Medulla oblongata (tissue), 1 donor: ENCODE data around the gene KHSRP.
A peak's percentile ranks its signal among the peaks of the same experiment; 100 is the strongest.

Source experiments
- DNase-seq: peaks from one replicate; pipeline ENCODE4 v3.0.0-alpha.2; 2015; ENCODE audit errors: extremely low spot score

The KHSRP gene

DNA sequence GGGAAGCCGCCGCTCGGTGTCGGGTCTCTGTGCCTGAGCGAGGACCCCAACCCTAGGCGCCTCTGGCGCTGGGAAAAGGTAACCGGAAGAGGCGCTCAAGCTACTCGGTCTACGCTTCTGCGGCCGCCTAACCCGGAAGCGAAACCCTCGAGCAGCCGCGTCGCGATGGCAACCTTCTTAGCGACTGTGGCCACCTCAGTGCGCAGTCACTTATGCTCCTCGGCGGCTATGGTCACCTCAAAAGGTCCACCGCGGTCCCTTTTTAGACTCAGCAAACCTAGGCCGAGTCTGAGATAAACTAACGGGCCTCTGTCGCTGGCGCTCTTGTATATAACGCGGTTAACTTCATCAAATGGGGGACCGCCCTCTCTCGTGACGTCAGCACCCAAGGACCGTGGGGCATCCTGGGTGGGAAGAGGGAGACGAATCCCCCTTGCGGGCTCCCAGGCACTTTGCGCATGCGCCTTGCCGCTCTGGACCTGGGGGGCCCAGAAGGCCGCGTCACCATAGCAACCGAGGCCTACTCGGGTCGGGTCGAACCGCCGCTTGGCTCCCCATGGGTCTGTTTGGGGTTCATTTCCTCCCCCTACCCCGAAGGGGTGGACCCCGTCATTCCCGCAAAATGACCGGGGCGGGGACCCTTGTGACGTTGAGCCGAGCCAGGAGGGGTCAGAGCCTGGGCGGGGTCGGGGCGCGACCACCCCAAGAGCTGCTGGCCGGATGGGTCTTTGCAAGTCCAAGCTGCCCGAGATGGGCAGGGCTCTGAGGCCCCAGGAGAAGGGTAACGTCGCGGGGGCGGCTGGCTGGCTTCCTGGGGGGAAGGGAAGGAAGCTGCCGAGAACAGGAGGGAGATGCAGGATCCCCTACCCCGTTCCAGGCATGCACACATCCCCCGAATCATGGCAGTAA lies 31.3 kb downstream of the KHSRP start, which contains the start of gene GTF2F1:
Gene GTF2F1 (minus strand): TSS at position 91 of the 909 bp plus-strand sequence. CDS start 169 bp downstream, outside the sequence.
- peak; percentile 97 for DNase-seq

DNA sequence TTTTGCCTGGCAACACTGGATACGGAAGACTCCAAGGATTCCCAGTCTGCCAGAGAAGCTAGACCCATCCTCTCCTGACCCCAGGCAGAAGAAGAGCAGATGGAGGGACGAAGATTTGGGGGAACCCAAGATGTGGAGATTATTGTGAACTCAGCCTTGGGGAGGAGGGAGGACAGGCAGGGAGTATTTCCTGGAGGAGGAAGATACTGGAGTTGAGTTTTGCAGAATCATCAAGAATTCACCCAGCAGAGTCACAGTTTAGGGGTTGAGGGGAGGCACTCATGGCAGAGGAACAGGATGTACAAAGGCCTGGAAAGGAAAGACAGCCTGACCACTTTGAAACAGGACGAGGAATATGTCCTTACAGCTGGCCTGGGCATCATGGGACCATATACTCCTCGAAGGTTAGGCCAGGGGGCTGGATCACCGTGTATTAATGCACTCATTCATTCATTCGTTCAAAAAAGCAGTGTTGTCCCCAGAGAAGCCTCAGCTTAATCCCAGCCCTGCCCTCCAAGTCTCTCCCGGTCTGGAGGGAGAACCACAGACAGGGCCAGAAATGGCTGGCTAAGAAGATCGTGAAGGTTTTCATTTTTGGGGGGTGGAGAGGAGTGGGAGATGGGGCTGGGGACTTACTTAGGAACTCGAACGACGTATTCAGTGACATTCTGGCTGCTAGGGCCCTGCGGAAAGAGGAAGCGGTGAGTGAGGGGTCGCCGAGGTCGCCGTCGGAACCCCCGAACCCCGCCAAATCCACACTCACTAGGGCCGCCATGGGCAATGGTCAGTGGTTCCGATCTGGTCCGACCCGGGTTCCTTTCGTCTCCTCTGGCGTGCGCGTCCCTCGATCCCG lies 32.2 kb downstream of the KHSRP start:
- DNase-seq = no peak

- no peak for DNase-seq
Measured at GRCh38 chr19:6387372-6387771, 37.2 kb downstream of the KHSRP start.

DNA sequence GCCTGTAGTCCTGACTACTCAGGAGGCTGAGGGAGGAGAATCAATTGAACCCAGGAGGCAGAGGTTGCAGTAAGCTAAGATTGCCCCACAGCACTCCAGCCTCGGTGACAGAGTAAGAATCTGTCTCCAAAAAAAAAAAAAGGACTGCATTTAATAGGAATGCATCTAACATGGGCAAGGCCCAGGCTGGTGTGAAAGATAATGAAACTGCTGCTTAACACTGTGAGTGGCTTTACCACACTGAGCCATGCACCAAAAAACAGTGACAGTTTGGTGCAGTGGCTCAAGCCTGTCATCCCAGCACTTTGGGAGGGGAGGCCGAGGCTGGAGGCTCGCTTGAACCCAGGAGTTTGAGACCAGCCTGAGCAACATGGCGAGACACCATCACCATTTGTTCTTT lies 40.2 kb downstream of the KHSRP start:
- DNase-seq = no peak

- DNase-seq = no peak
Measured at GRCh38 chr19:6383188-6383587, 41.4 kb downstream of the KHSRP start.

GRCh38 chr19:6381030-6381750 lies 43.4 kb downstream of the KHSRP start:
- DNase-seq = no peak

GRCh38 chr19:6379744-6380143 lies 44.9 kb downstream of the KHSRP start:
- DNase-seq = no peak

DNA sequence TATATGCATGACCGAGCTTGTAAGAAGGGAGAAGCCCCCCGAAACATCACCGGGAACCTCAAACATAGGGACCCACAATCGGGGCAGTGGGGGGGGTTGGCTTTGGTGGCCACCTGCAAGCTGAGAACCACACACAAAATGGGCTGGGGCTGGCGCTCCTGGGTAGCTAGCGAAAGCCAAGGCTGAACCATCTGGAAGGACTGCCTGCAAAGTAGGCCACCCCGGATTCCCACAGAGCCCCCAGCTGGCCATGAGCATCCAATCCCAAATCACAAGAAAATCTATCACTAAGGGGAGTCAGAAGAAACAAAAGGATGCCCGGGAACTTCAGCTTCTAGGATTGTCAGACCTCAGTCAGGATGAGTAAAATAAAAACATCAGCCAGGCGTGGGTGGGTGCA lies 46.1 kb downstream of the KHSRP start:
- no peak for DNase-seq

GRCh38 chr19:6378041-6378440 lies 46.6 kb downstream of the KHSRP start:
- no peak for DNase-seq

GRCh38 chr19:6376512-6377190 lies 48.0 kb downstream of the KHSRP start:
- DNase-seq = no peak

DNA sequence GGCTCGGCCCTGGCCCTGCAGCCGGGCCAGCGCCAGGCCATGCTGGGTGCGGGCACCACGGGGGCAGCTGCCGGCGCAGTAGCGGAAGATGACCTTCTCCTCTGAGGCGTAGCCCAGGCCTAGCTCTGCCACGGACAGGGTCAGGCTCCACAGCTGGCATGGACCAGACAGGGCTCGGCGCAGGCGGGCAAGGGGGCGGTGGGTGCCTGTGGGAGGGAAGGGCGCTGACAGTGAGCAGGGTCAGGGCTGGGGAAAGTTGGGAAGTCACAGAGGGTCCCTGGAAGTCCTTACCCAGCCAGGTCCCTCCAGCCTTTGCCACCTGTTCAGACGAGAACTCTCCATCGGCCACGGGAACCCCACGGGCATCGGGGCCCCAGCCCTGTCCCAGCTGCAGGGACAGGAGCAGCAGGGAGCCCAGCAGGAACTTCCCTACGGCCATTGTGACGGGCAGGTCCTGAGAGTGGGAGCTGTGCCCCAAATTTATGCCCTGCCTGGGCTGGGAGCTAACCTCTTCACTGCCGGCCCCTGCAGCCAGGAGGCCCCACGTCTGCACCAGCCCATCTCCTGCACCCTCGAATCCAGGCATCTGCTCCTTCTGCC lies 49.1 kb downstream of the KHSRP start, which contains the start of gene PSPN:
Gene PSPN (minus strand): TSS at position 523 of the 600 bp plus-strand sequence. CDS start 84 bp downstream, at position 439.
- DNase-seq = no peak

DNA sequence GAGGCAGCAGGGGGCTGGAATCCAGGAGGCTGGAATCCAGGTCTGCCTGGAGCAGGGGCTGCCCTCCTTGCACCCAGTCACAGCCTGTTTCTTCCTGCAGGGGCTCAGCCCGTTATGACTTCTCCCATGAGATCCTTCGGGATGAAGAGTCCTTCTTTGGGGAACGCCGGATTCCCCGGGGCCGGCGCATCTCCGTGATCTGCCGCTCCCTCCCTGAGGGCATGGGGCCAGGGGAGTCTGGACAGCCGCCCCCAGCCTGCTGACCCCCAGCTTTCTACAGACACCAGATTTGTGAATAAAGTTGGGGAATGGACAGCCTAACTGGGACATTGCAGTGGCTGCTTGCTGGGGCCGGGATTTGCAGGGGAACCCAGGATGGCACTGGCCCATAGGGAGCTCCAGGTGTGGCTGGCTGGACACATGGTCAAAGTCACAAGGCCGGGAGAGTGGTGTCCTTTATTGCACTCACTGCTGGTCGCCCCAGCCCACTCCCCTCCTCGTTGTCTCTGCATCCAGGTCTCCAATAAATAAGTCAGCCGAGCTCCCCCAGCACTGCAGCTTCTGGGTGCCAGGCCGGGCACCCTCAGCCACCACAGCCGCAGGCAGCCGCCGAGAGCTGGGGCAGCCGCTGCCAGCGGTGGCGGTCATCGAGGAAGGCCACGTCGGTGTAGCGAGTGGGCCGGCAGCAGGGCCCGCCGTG lies 49.8 kb downstream of the KHSRP start:
- no peak for DNase-seq

DNA sequence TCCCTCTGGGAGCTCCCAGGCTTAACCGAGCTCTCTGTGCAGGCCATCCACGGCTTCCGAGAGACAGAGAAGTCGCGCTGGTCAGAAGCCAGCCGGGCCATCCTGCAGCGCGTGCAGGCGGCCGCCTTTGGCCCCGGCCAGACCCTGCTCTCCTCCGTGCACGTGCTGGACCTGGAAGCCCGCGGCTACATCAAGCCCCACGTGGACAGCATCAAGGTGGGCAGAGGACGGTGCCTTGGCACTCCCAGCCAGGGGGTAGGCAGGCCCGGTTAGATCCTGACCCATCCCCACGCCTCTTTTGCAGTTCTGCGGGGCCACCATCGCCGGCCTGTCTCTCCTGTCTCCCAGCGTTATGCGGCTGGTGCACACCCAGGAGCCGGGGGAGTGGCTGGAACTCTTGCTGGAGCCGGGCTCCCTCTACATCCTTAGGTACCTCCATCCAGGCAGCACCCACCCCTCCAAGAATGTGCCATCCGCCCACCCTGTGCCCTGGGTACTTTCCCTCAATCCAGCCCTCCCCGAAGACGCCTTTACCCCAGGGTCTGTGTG lies 50.4 kb downstream of the KHSRP start:
- DNase-seq = no peak

- DNase-seq = no peak
Measured at GRCh38 chr19:6373813-6374108, 50.9 kb downstream of the KHSRP start.

DNA sequence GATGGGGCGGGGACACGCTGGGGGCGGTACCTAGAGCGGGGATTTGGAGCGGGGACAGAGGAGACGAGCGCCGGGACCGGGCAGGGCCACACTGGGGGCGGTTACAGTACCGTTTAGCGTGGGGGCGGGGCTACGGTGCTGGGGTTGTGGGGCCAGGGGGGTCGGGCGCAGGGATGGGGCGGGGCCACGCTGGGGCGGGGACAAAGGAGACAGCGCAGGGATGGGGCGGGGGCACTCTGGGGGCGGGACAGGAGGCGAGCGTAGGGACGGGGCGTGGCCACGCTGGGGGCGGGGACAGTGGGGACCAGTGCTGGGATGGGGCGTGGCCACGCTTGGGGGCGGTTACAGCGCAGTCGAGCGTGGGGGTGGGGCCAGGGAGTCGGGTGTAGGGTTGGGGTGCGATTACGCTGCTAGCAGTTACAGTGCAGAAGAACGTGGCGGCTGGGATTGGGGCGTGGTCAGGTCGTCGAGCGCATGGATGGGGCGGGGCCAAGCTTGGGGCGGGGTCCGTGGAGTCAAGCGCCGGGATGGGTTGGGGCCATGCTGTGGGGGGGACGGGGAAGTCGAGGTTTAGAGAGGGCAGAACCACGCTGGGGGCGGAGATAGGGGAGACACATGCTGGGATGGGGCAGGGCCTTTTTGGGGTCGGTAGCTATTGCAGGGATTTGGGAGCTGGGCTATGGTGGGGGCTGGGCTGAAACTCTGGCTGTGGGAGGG lies 51.4 kb downstream of the KHSRP start:
- DNase-seq = peak; percentile 98

- peak; percentile 100 for DNase-seq
Measured at GRCh38 chr19:6372594-6373095, 52.0 kb downstream of the KHSRP start, which contains the start of gene ALKBH7. Gene ALKBH7 (plus strand): TSS chr19:6372794. CDS start chr19:6372821, 27 bp downstream.

GRCh38 chr19:6364353-6364752 lies 60.3 kb downstream of the KHSRP start:
- DNase-seq = no peak
